Activated CD8-positive, alpha-beta T cell treated with anti-CD3 and anti-CD28 coated beads, Interleukin-2, amount 10 ng/mL, durations not matched to agents 7 days and 5 days (primary cell): ENCODE results near the gene DNAJA3. TPM values are rescaled to one million over a fixed set of nuclear protein-coding genes. Genes with fewer than 3 reads are reported as not detected.

Source experiments
- ATAC-seq: fragments of 150-1000 bp; cut with Tn5 transposase; one replicate; pipeline ENCODE4 v1.10.0; 2021; ENCODE audit warnings: moderate library complexity
- CTCF ChIA-PET: fragments of 350-600 bp; sonication (Branson Sonifier 250); formaldehyde crosslinking; loops from one replicate; lab custom pipeline; 2021; ENCODE audit warnings: antibody characterized with exemption; lab: Charles Lee
- POLR2A ChIA-PET: fragments of 350-600 bp; sonication (Branson Sonifier 250); formaldehyde crosslinking; loops from one replicate; lab custom pipeline; 2021; ENCODE audit warnings: antibody characterized with exemption; lab: Charles Lee
- DNase-seq: peaks from one replicate; pipeline ENCODE4 v3.0.0-alpha.2; 2020
- H3K27ac Mint-ChIP-seq: one replicate; pipeline ENCODE4 v1.8.0; 2021; ENCODE audit warnings: mild to moderate bottlenecking, mixed read lengths
- H3K27me3 Mint-ChIP-seq: one replicate; pipeline ENCODE4 v1.8.0; 2021; ENCODE audit warnings: low read depth, mixed read lengths
- H3K36me3 Mint-ChIP-seq: one replicate; pipeline ENCODE4 v1.8.0; 2021; ENCODE audit warnings: low read depth, mixed read lengths
- H3K4me1 Mint-ChIP-seq: one replicate; pipeline ENCODE4 v1.8.0; 2021; ENCODE audit warnings: low read depth, mixed read lengths
- H3K4me3 Mint-ChIP-seq: one replicate; pipeline ENCODE4 v1.8.0; 2021; ENCODE audit warnings: mild to moderate bottlenecking, mixed read lengths
- H3K9me3 Mint-ChIP-seq: one replicate; pipeline ENCODE4 v1.8.0; 2022; ENCODE audit warnings: mixed read lengths; ENCODE audit not compliant: insufficient read depth
- total RNA-seq, 2 experiments: library from RNA; stranded (reverse); gene quantifications; one replicate each; pipeline ENCODE4 v1.2.3, GENCODE V29; 2021

DNAJA3 gene
- total RNA-seq, 2 experiments from 2014 or later: 55.1 to 61.4 TPM

- no peak for ATAC-seq
- Mint-ChIP-seq H3K4me3 (no peak overlapping the region), H3K9me3 (no peaks in the 10 kb centered on the region)
Observed at GRCh38 chr16:4428500-4428899, 2.8 kb downstream of the DNAJA3 start.

GRCh38 chr16:4431023-4431422, 5.4 kb downstream of the DNAJA3 start:
- no peak for ATAC-seq
- POLR2A ChIA-PET: no interaction called here
- H3K4me1 Mint-ChIP-seq: peaks cover 21% of the 10 kb centered on the region

More at GRCh38 chr16:4428500-4428899, 2.8 kb downstream of the DNAJA3 start:
- POLR2A ChIA-PET: interaction anchor here (1.5 kb wide), 1 partner anchor 13 kb away, joined by 5 read pairs; no protein-coding TSS in a partner anchor
- CTCF ChIA-PET: interaction anchor here (1.5 to 1.6 kb wide), 2 partner anchors 10 to 120 kb away, joined by 4 to 6 read pairs; no protein-coding TSS in a partner anchor
- H3K27me3 Mint-ChIP-seq: no peaks in the 10 kb centered on the region
- H3K4me1 Mint-ChIP-seq: peaks cover 28% of the 10 kb centered on the region
- H3K27ac Mint-ChIP-seq: no peak overlapping the region
- H3K36me3 Mint-ChIP-seq: peaks cover 37% of the 10 kb centered on the region
- no peak for DNase-seq

GRCh38 chr16:4433228-4433627, 7.6 kb downstream of the DNAJA3 start:
- POLR2A ChIA-PET: no interaction called here
- CTCF ChIA-PET: interaction anchor here (1.4 kb wide), 1 partner anchor 33 kb away, joined by 3 read pairs; no protein-coding TSS in a partner anchor
- peaks cover 6% of the 10 kb centered on the region for H3K4me1 Mint-ChIP-seq
- no peaks in the 10 kb centered on the region for H3K9me3 Mint-ChIP-seq
- no peak overlapping the region for H3K4me3 Mint-ChIP-seq
- peaks cover 47% of the 10 kb centered on the region for H3K36me3 Mint-ChIP-seq
- ATAC-seq: no peak
- H3K27me3 Mint-ChIP-seq: no peaks in the 10 kb centered on the region
- no peak overlapping the region for H3K27ac Mint-ChIP-seq
- no peak for DNase-seq

More at GRCh38 chr16:4431023-4431422, 5.4 kb downstream of the DNAJA3 start:
- CTCF ChIA-PET: no interaction called here
- Mint-ChIP-seq H3K4me3 (no peak overlapping the region), H3K9me3 (no peaks in the 10 kb centered on the region), H3K36me3 (peaks cover 49% of the 10 kb centered on the region), H3K27me3 (no peaks in the 10 kb centered on the region), H3K27ac (no peak overlapping the region)
- no peak for DNase-seq

GRCh38 chr16:4433914-4434787, 8.5 kb downstream of the DNAJA3 start:
- H3K36me3 Mint-ChIP-seq: peaks cover 43% of the 10 kb centered on the region

GRCh38 chr16:4435337-4436067, 9.8 kb downstream of the DNAJA3 start:
- peaks cover 45% of the 10 kb centered on the region for H3K36me3 Mint-ChIP-seq
- DNase-seq (no peak), ATAC-seq (no peak)
- no peak overlapping the region for H3K4me3 Mint-ChIP-seq
- CTCF ChIA-PET: interaction anchor here (1.1 kb wide), 1 partner anchor 33 kb away, joined by 3 read pairs; no protein-coding TSS in a partner anchor
- no peak overlapping the region for H3K27ac Mint-ChIP-seq
- H3K9me3 Mint-ChIP-seq: no peaks in the 10 kb centered on the region
- POLR2A ChIA-PET: interaction anchor here (0.6 kb wide), 1 partner anchor 37 kb away, joined by 4 read pairs; no protein-coding TSS in a partner anchor
- H3K4me1 Mint-ChIP-seq: peaks cover 13% of the 10 kb centered on the region
- no peaks in the 10 kb centered on the region for H3K27me3 Mint-ChIP-seq

More at GRCh38 chr16:4433914-4434787, 8.5 kb downstream of the DNAJA3 start:
- no peak overlapping the region for H3K27ac Mint-ChIP-seq
- no peaks in the 10 kb centered on the region for H3K27me3 Mint-ChIP-seq
- ChIA-PET POLR2A (interaction anchor here (1.5 kb wide), 1 partner anchor 32 kb away, joined by 6 read pairs; no protein-coding TSS in a partner anchor), CTCF (interaction anchor here (1.4 kb wide), 1 partner anchor 32 kb away, joined by 3 read pairs; no protein-coding TSS in a partner anchor)
- no peak for DNase-seq
- peaks cover 7% of the 10 kb centered on the region for H3K4me1 Mint-ChIP-seq
- no peaks in the 10 kb centered on the region for H3K9me3 Mint-ChIP-seq
- no peak for ATAC-seq
- H3K4me3 Mint-ChIP-seq: no peak overlapping the region

GRCh38 chr16:4437366-4437765, 11.7 kb downstream of the DNAJA3 start:
- POLR2A ChIA-PET: interaction anchor here (0.5 to 0.6 kb wide), 3 partner anchors 8 to 27 kb away, joined by 3 to 4 read pairs (median 4); no protein-coding TSS in a partner anchor
- CTCF ChIA-PET: interaction anchor here (1.9 kb wide), 1 partner anchor 35 kb away, joined by 6 read pairs; no protein-coding TSS in a partner anchor

GRCh38 chr16:4442371-4442770, 16.7 kb downstream of the DNAJA3 start:
- ChIA-PET CTCF (no interaction called here), POLR2A (no interaction called here)
- Mint-ChIP-seq H3K27ac (no peak overlapping the region), H3K9me3 (no peaks in the 10 kb centered on the region), H3K4me3 (no peak overlapping the region), H3K27me3 (no peaks in the 10 kb centered on the region), H3K36me3 (peaks cover 55% of the 10 kb centered on the region), H3K4me1 (peaks cover 12% of the 10 kb centered on the region)
- DNase-seq (no peak), ATAC-seq (no peak)

More at GRCh38 chr16:4437366-4437765, 11.7 kb downstream of the DNAJA3 start:
- Mint-ChIP-seq H3K36me3 (peaks cover 50% of the 10 kb centered on the region), H3K9me3 (no peaks in the 10 kb centered on the region), H3K4me3 (no peak overlapping the region), H3K4me1 (peaks cover 13% of the 10 kb centered on the region), H3K27ac (no peak overlapping the region), H3K27me3 (no peaks in the 10 kb centered on the region)
- DNase-seq (no peak), ATAC-seq (no peak)

- ATAC-seq (no peak), DNase-seq (no peak)
- Mint-ChIP-seq H3K36me3 (peaks cover 57% of the 10 kb centered on the region), H3K27me3 (no peaks in the 10 kb centered on the region), H3K4me1 (peaks cover 11% of the 10 kb centered on the region), H3K4me3 (no peak overlapping the region), H3K9me3 (no peaks in the 10 kb centered on the region), H3K27ac (no peak overlapping the region)
- ChIA-PET POLR2A (no interaction called here), CTCF (no interaction called here)
Observed at GRCh38 chr16:4443271-4443670, 17.6 kb downstream of the DNAJA3 start.

- DNase-seq (no peak), ATAC-seq (no peak)
- H3K27me3 Mint-ChIP-seq: no peaks in the 10 kb centered on the region
- H3K27ac Mint-ChIP-seq: no peak overlapping the region
- no peaks in the 10 kb centered on the region for H3K9me3 Mint-ChIP-seq
- H3K36me3 Mint-ChIP-seq: peaks cover 62% of the 10 kb centered on the region
- CTCF ChIA-PET: no interaction called here
- H3K4me1 Mint-ChIP-seq: peaks cover 7% of the 10 kb centered on the region
- POLR2A ChIA-PET: no interaction called here
- H3K4me3 Mint-ChIP-seq: no peak overlapping the region
Observed at GRCh38 chr16:4443986-4444385, 18.3 kb downstream of the DNAJA3 start.

- CTCF ChIA-PET: interaction anchor here (1.1 kb wide), 1 partner anchor 9 kb away, joined by 4 read pairs; no protein-coding TSS in a partner anchor
- POLR2A ChIA-PET: no interaction called here
- Mint-ChIP-seq H3K4me1 (no peaks in the 10 kb centered on the region), H3K27me3 (no peaks in the 10 kb centered on the region), H3K4me3 (no peak overlapping the region), H3K36me3 (peaks cover 48% of the 10 kb centered on the region), H3K27ac (no peak overlapping the region), H3K9me3 (no peaks in the 10 kb centered on the region)
- ATAC-seq: no peak
- no peak for DNase-seq
Observed at GRCh38 chr16:4450430-4450829, 24.8 kb downstream of the DNAJA3 start.

GRCh38 chr16:4450931-4451519, 25.4 kb downstream of the DNAJA3 start:
- no peaks in the 10 kb centered on the region for H3K27me3 Mint-ChIP-seq
- H3K27ac Mint-ChIP-seq: no peak overlapping the region
- no peak for DNase-seq
- ChIA-PET POLR2A (no interaction called here), CTCF (interaction anchor here (1.1 kb wide), 1 partner anchor 8 kb away, joined by 4 read pairs; no protein-coding TSS in a partner anchor)
- no peak overlapping the region for H3K4me3 Mint-ChIP-seq
- H3K4me1 Mint-ChIP-seq: no peaks in the 10 kb centered on the region
- peaks cover 50% of the 10 kb centered on the region for H3K36me3 Mint-ChIP-seq
- no peak for ATAC-seq
- no peaks in the 10 kb centered on the region for H3K9me3 Mint-ChIP-seq
